Fibroblast of gingiva (primary cell): Measurements from ENCODE around the gene ACOT7.

Experiments used
- DNase-seq: peaks from one replicate; pipeline ENCODE4 v3.0.0-alpha.2; 2011; ENCODE audit warnings: low read depth

ACOT7 gene

DNA sequence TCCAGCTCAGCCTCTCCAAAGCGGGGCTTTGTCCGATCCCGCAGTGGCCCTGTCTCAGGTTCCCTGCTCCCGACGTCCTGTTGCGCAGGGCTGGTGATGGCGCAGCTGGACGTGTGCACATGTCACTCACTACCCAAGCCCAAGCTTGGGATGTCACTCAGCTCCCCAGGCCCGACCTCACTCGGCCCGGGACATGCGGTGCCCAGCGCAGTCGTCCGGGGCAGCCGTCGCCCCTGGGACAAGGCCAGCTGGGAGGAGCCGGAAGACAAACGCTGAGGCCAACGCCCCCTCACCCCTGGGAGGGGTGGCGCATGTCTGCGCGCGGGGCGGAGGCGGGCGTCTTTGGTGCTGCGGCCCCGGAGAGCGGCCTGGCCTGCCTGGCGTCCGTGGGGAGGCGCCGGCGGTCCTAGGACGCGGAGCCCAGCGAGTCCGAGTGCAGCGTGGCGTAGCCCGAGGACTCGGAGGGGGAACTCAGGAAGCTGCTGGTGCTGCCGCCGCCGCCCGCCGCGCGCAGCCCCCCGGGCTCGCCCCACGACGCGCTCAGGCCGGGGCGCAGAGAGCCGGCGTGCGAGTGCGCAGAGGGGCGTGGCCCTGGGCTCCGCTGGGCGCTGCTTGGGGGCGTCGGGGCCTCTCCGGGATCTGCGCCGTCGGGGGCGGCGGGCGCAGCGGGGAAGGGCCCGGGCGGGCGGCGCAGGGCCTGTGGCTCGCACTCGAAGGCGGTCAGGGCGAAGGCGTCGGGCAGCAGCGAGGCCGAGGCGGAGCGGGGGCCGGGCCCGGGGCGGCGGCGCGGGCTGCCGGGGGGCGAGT lies 144.4 kb downstream of the ACOT7 start:
- DNase-seq, result no peak

DNA sequence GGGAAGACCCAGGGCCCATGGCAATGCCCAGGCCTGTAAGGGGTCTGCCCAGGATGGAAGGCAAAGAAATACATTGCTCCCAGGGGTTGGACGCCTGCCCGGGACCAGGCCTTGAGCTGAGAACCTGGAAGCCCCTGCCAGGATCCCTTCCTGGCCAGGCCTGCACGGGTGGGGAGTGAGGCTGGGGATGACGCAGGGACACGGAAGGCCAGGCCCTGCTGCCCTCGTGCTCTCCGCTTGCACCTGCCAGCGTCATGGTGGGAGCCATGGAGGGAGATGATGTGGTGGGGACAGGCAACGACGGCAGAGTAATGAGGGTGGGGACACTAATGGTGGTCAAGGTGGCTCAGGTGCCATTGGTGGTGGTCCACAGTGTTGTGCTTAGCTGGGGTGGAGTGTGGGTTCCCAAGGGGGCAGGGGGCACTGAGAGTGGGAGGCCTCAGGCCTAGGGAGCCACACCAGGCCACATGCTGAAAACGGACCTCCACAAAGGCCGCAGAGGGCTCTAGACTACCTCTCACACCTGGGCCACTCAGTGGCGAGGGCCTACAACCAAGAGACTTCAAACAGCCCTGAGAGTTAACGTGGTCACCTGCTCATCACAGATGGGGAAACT lies 145.3 kb downstream of the ACOT7 start:
- no peak for DNase-seq

DNA sequence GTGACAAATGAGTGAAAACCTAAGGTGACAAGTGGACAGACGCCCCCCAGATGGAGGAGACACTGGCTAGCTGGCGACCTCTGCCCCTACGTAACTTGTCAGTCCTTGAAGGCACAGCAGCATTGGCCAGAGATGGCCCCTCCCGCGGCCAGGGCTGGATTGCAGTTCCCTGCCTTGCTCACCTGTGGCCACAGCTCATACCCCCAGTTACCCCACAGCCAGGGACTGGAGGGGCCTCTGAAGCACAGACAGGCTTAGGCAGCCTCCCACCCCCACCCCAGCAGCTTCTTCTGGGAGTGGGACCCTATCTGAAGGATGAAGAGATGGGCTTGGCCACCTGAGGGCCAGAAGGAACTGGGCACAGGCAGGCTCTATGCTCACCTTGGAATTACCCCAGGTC lies 145.9 kb downstream of the ACOT7 start:
- DNase-seq, result no peak

DNA sequence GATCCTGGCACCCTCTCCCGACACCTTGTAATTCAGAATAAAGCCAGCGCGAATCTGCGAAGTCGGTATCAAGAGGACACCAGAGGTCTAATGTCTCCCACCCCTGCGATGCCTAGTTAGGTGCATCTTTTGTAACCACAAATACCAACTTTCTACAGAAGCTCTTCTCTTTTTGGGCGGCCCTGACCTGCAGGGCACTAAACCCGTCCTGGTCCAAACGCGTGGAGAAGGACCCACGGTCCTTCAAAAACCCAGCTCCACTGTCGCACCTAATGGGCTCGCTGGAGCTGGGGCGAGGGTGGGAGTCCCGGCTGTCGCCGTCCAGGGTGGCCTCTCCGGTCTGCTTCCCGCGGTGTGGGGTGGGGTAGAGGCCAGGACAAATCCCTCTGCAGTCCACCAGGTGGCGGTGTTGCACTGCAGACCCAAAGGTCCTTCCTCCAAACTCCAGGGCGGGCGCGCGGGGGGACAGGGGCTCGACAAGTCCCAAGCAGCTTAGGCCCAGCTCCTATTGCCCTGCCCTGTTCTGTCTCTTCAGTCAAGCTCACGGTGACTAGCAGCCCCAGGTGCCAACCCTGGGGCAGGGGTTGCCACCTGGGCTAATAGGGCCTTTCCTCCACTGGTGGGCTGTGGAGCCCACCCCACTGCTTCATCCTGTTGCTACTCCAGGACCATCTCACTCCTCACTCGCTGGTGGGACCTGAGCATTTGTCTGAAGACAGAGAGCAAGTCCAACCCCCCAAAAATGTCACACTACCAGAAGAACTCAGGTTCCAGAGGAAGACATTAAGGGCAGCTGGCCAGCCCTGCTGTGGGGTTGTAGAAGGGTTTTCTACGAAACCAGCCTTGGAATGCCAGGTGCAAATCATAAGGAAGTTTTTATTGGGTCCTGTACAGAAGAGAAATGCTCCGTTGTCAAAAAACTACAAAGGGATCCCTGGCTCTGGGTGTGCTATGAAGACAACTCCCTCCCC lies 146.8 kb downstream of the ACOT7 start:
- DNase-seq, result peak; percentile 60

DNA sequence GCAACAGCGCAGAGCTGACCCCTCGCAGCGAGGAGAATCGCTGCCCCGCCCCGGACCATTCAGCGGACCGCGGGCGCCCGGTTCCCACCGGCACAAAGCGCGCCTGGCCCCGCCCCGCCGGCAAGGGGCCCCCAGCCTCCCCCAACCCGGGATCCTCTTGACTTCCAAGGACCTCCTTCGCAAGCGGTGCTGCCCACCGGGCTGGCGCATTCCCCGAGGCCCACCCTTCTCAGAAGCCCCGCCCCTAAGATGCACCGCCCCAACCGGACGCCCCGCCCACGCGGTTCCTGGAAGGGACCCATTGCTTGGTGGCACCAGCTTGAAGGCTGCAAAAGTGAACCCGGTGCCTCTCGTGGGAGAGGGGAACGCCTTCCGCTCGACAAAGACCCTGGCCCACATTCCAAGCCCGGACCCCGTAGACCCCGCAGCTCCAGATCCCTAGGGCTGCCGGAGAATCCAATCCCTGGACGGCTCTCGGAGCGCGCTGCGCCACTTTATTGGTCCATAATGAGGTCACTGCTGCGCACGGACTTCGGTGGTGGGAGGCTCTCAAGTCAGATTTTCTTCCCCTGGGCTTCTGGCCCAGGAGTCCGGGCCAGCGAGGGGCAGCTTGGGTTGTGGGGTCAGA lies 147.6 kb downstream of the ACOT7 start:
- DNase-seq, result no peak

DNA sequence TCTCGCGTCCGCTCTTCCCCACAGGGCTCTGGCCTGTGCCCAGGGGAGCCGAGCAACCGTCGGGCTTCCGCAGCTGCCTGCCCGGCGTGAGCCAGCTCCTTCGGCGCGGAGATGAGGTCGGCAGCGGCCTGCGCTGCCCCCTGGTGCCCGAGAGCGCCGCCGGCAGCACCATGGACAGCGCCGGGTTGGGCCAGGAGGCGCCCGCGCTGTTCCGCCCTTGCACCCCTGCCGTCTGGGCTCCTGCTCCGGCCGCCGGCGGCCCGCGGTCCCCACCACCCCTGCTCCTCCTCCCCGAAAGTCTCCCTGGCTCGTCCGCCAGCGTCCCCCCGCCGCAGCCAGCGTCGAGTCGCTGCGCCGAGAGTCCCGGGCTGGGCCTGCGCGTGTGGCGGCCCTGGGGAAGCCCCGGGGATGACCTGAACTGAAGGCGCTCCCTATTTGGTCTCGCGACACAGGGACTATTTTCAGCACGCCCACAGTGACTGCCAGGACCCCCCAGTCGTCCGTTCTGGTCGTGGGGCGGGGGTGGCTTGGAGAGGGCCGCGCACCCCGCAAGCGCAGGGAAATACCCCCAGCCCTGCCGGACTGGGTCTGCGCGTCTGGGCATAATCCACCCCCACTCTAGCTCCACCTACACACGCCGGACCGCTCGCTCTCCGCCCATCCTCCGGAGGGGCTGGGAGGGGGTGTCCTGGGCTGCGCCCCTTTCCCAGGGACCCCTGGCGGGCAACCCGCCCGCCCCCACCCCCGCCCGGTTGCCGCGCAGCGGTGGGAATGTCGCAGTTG lies 148.3 kb downstream of the ACOT7 start:
- peak; percentile 67 for DNase-seq

DNA sequence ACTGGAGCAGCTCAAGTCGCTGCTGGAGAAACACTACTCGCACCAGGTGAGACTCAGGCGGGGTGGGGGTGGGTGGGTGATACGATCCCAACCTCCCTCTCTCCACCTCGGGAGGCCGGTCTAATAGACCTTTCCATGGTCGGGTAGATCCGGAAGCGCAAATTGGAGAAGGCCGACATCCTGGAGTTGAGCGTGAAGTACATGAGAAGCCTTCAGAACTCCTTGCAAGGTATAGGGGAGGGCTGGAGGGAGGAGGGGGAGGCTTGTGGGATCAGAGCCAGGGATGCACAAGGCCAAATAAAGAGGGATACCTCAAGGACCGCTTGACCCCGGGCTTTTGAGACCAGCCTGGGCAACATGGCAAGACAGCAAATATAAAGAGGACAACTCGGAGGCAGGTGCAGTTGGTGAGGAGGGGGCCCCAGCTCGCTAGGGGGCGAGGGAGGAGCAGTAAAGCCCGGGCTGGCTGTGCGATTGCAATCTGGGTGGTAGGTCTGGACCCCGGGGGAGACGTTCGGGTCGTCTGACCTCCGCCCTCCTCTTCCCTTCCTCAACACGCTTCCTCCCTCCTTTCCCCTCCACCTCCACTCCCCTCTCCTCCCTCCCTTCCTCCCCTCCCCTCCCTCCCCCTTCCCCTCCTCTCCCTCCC lies 149.0 kb downstream of the ACOT7 start:
- DNase-seq, result no peak

DNA sequence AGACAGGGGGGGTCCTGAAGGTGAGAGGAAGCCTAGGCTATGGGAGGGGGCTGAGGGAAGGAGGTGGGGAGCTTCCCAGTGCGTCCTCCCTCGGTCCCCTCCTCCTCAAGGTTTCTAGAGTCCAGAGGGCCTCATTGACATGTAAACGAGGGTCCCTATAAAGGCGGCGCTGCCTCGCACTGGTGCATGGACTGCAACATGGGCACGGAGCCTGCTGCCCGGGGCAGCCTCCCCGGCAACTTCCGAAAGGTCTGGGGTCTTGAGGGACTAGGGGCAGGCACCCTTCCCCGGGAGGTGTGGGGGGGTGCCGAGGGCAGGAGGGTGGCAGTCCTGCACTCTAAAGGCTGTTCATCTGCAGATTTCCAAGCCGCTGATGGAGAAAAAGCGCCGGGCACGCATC lies 149.6 kb downstream of the ACOT7 start, which contains the start of gene HES3:
HES3 (plus strand) TSS at position 187 of the 400 bp plus-strand sequence; CDS start at position 374, 187 bp downstream.
- DNase-seq, result no peak

DNA sequence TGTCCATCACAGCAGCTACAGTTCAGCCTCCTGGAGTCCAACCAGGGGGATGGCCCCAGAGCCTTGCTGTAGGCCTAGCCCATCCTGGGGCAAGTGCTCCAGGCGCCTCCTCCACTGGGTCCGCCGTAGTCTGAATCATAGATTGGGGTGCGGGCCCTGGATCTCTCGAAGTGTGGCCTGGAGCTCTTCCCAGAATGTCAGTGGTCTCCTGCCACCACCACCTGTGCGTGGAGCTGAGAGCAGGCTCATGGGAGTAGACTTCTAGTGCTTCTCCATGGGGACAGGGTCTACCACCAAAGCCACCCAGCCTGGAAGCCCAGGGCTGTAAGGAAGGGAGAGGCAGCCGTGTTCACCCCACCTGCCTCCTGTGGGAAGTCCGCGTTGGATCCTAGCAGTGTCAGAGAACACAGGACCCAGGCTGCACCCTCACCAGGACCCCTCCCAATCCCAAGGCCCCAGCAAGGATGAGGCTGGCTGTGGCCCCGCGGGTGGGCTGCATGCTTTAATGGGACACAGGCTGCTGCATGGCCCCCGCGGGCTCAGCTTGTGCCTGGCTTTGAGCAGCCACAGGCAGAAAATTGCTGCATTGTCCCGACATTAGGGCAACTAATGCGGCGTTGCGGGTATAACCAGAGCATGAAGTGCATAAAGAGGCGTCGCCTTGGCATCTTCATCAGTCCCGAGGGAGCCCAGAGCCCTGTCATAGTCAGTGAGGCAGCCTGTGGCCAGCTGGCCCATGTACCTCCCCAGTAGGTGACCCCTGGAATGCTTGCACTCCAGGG lies 150.3 kb downstream of the ACOT7 start:
- no peak for DNase-seq

DNA sequence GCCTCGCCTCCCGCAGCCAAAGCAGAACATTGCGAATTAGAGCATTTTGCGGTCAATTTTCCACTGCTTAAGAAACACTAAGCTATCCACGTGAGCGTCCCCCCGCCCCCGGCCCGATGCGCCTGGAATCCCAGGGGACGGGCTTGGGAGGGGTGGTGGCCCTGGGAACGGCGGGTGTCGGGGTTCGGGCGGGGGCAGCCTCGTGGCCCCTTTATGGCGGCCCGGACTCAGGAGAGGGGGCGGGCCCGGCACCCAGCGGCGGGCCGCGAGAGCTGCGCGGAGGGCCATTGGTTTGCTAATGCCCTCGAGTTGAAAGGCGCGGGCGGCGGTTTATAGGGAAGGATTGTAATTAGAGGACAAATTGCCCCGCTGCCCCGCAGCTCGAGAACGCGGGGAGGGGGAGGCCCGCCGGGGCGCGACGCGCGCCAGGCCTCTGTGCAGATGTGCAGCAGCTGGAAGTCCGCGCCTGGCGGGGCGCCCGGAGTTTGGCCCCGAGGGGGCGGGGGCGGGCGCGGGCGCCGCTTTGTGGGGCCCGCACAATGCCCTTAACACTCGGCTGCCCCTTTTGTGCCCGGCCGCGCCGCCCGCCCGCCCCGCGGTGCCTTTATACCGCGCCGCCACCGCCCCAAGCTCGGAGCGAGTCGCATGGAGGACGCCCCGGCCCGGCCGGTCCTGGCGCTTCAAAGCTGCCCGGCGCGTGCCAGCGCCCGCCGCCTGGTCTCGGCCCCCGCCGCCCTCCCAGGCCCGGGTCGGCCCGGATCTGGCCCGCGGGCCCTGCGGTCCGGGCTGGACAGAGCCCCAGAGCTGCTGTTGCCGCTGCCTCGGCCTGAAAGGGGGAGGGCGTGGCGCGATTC lies 151.5 kb downstream of the ACOT7 start:
- DNase-seq, result no peak

DNA sequence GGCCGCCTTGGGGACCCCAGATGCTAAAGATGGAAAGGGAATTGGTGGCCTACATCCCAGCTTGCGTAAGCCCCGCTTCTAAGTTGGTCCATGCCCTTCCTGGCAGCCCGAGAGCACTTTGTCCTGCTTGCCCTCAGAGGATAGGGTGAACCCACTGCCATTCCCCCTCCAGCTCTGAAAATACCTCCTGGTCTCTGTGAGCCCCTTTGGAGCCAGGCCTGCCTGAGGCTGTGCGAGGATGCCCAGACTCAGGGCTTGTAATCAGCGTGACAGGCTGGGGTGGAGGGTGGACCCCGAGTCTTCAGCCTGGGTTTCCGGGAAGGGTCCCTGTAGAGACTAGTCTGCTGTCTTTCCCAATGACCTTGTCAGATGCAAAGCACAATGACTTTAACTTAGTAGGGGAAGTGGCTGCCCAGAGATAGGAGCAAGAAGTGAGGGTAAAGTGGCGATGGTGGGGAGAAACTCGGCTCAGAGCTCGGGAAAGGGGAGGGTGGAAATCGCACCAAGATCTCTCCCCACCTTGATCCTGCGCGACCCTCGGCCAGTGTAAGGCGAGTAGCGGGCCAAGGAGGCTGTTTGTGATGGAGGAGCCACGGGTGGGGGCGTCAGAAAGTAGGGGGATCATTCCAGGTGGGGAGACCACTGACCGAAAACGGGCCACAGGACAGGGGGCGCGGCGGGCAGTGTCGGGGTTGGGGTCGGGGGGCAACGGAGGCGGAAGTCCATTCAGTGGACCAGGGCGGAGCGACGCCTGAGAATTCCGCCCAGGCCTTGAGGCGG lies 152.3 kb downstream of the ACOT7 start:
- DNase-seq, result no peak

DNA sequence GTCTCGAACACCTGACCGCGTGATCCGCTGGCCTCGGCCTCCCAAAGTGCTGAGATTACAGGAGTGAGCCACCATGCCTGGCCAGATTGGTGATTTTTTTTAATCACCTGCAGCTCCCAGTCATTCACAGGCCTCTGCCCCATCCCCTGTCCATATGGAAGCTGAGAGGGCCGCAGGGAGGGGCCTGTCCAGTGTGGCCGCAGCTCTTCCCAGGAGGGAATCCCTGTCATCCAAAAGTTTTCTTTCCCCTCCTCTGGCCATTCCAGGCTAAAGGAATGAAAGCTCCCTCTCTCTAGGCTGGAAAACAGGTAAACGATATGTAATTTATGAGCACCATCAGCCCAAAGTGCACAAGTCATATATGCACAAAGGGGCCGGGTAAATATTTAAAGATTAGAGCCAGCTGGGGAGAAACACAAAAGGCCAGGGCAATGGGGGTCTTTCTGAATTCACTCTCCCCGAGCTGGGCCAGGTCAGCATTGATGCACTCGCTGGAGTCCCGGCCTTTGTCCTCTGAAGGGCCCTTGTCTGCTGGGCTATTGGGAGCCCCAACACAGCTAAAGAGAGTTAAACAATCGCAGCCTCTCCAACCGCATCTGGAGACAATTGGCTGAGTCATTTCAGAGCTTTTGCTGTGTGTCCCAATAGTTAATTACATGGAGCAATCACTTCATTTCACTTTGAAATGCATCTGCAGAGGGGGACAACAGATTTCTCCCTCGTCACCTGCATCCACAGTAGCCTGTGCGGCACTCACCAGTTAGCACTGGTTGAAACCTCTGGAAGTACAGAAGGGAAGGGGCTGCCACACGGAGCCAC lies 153.4 kb downstream of the ACOT7 start:
- DNase-seq, result peak; percentile 73

DNA sequence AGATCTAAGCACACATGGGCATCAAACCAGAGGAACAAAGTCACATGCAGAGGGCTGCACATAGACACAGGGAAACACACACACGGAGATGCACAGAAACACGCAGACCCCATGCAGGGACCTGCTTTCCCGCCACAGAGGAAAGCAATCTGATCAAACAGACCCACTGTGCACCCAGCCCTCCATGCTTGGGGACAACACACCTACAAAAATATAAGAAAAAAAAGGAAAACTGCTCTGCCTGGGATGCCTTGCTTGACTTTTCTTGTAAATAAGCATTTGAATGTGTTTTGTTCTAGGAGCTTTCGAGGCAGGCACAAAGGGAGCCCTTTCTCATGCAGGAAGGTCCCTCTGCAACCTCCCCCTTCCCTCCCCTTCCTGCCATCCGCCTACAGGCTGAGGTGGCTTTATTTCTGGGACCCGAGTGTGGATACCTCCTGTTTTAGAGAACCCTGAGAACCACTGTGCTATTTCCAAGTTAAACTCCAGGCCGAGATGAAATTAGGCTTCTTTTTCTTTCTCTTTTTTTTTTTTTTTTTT lies 154.3 kb downstream of the ACOT7 start:
- no peak for DNase-seq

DNA sequence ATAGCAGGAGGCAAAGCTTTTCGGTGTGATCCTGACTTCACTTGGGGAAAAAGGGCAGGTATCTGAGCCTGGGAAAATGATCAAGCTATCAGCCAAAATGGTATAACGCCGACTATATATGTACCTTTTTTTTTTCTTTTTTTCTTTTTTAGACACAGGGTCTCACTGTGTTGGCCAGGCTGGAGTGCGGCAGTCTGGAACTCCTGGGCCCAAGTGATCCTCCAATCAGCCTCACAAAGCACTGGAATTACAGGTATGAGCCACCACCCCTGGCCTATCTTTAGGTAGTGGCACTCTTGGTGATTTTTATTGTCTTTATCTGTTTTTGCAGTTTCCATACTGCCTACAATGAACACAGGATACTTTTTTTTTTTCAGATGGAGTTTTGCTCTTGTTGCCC lies 156.5 kb downstream of the ACOT7 start:
- DNase-seq, result no peak

DNA sequence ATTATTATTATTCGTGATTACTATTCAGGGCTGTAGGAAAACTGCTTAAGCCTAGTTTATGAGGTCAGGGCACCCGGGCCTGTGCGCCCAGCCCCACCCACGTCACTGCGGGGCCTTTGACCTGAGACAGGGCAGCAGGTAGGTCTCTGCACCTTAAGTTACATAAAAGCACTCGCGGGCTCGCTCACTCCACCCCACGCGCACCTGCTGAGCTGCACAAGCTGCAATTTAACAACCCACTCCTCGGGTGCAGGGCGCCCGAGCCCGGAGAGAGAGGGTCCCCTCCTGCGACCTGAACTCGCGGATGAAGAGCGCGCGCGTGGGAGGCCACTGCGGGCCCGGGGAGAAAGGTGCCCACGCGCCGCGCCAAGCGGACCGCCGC lies 158.3 kb downstream of the ACOT7 start:
- no peak for DNase-seq

DNA sequence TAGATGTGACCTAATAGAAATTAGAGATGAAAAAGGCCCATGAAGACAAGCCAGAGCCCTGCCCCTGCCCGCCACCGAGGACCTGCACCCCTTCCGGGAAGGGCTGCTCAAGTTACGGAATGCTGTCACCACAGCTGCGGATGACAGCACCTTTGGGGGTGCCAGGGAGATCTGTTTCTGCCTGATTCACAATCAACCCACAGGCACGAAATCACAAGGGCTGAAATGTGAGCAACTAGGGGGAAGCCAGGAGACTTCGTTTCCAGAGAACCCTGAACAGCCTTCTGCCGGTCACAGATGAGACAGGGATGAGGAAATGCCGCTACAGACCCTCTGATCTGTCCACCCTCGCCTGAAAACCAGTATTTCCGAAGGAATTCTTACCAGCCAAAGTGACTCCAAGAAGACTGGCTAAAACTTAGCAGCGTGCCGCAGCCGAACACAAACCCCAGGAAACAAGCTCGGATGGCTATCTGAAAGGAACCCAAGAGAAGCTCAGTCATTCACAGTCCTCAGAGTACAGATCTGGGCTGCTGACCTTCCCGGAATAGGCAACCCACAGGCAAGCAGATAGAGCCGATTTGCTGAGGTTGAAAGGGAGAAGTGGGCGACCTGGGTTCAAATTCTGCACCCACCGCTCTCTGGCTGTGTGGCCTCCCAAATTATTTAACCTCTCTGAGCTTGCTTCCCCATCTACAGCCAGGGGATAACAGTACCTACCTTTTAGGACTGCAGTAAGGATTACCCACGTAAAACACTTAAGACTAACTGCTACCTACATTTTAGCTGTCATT lies 158.9 kb downstream of the ACOT7 start:
- peak; percentile 25 for DNase-seq
